Caco-2 (cell line): ENCODE measurements around the gene TPD52L1. TPM values are rescaled to one million over a fixed set of nuclear protein-coding genes. Genes with fewer than 3 reads are reported as not detected.

Experiments used
- BruUV-seq: library from RNA; stranded (reverse); fragments of 400-500 nt; replicated peaks from 2 replicates; lab custom pipeline; 2021; lab: Mats Ljungman, UMichigan
- CTCF ChIA-PET: fragments of 300-600 bp; sonication (Branson Sonifier 250); formaldehyde crosslinking; loops from one replicate; lab custom pipeline; 2022; ENCODE audit warnings: antibody characterized with exemption; lab: Charles Lee
- POLR2A ChIA-PET: fragments of 300-600 bp; sonication (Branson Sonifier 250); formaldehyde crosslinking; loops from one replicate; lab custom pipeline; 2022; ENCODE audit warnings: antibody characterized with exemption; lab: Charles Lee
- DNase-seq, 2 experiments: peaks; one replicate each; pipeline versions ENCODE4 v3.0.0 to v3.0.0-alpha.2; 2020 to 2022
- H3K27me3 ChIP-seq: replicated peaks from 2 replicates; pipeline ENCODE4 v1.6.0; 2011; ENCODE audit warnings: low read length; ENCODE audit not compliant: control insufficient read depth, insufficient read depth
- H3K36me3 ChIP-seq: 2 replicates; pipeline ENCODE4 v1.5.1; 2011; ENCODE audit warnings: low read length; ENCODE audit not compliant: control insufficient read depth, insufficient read depth
- H3K4me1 ChIP-seq: fragments of 250-450 bp; sonication (Bioruptor Pico); 2 replicates; pipeline ENCODE4 v1.5.1; 2020; ENCODE audit warnings: mild to moderate bottlenecking
- H3K4me3 ChIP-seq: 2 replicates; pipeline ENCODE4 v1.5.1; 2011; ENCODE audit warnings: low read depth, mild to moderate bottlenecking, control low read depth, low read length
- H3K9me3 ChIP-seq: fragments of 250-450 bp; sonication (Bioruptor Pico); 2 replicates; pipeline ENCODE4 v1.5.1; 2020; ENCODE audit warnings: mild to moderate bottlenecking, moderate library complexity
- H3K27ac Mint-ChIP-seq: one replicate; pipeline ENCODE4 v1.8.0; 2022; ENCODE audit warnings: mixed read lengths; ENCODE audit not compliant: unreplicated experiment
- H3K27me3 Mint-ChIP-seq: one replicate; pipeline ENCODE4 v1.8.0; 2022; ENCODE audit warnings: mixed read lengths; ENCODE audit not compliant: insufficient read depth, unreplicated experiment
- H3K36me3 Mint-ChIP-seq: one replicate; pipeline ENCODE4 v1.8.0; 2022; ENCODE audit warnings: mild to moderate bottlenecking, mixed read lengths; ENCODE audit not compliant: insufficient read depth, unreplicated experiment
- H3K4me1 Mint-ChIP-seq: one replicate; pipeline ENCODE4 v1.8.0; 2022; ENCODE audit warnings: low read depth, mixed read lengths; ENCODE audit not compliant: unreplicated experiment
- H3K4me3 Mint-ChIP-seq: one replicate; pipeline ENCODE4 v1.8.0; 2022; ENCODE audit warnings: mild to moderate bottlenecking, moderate library complexity, mixed read lengths; ENCODE audit not compliant: unreplicated experiment
- H3K9me3 Mint-ChIP-seq: one replicate; pipeline ENCODE4 v1.8.0; 2022; ENCODE audit warnings: mixed read lengths; ENCODE audit not compliant: unreplicated experiment
- intact Hi-C: fragments of 100-400 bp; cut with micrococcal nuclease; formaldehyde crosslinking; loops from one replicate; pipeline ENCODE4 v1.10.0; 2022; ENCODE audit not compliant: unreplicated experiment
- total RNA-seq: library from RNA; stranded (reverse); gene quantifications from 2 replicates; pipeline ENCODE4 v1.2.3, GENCODE V29; 2022
- TF ChIP-seq, protein P1 (sequence below), 2 experiments: fragments of 200-600 bp in 1 of 2; IDR thresholded peaks; 1 replicate in 1 of 2; 2 replicates in 1 of 2; pipeline versions ENCODE4 v1.5.1 to v1.8.0; 2011 to 2022; ENCODE audit warnings: antibody characterized with exemption in 1 of 2, control low read depth in 1 of 2, inconsistent platforms in 1 of 2, low read depth in 1 of 2, low read length in 1 of 2, mild to moderate bottlenecking in 1 of 2, moderate library complexity in 1 of 2; ENCODE audit not compliant: insufficient read depth in 1 of 2, severe bottlenecking in 1 of 2, unreplicated experiment in 1 of 2

TPD52L1 gene
- total RNA-seq, 1 experiment from 2014 or later = 83.9 TPM

DNA sequence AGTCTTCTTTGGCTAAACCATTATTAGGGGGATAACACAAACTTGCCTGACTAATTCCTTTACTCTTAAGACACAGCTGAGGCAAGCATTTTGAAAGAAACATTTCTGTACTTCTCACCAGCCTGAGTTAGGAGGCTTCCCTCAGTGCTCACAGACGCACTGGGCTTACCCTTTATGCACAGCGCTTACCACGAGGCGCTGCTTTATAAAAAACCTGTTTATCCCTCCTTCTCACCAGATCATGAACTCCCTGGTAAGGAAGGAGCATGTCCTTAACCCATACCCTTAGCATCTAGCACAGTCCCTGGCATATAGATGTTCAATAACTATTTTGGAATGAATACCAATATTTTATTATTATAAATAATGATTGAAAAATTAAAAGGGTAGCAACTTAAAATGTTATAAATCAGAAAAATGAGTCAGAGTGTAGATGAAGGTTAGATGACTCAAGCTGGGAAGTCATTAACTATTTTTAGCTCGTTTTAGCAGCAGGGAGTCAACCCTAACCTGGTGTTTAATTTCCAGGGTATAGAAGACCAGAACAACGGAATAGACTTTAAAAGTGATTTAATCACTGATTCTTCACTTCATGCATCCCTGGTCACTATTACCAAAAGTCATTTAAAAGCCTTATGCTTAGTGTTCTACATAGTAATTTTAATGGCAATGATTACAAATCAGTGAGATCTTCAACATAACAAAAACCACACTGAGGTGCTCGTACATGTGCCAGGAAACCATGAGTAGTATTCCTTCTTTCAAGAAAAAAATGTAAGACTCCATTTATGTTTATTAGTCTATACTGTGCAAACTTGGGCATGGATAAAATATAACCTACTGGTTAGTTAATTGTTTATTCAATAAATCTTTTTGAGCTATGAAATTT is 4.1 kb upstream of the TPD52L1 start:
- no peaks in the 10 kb centered on the region for H3K9me3 Mint-ChIP-seq
- Histone ChIP-seq H3K27me3 (no peaks in the 10 kb centered on the region), H3K36me3 (no peaks in the 10 kb centered on the region), H3K9me3 (no peaks in the 10 kb centered on the region), H3K4me1 (no peaks in the 10 kb centered on the region), H3K4me3 (no peak overlapping the region)
- no TSS peak for BruUV-seq
- DNase-seq = no peak
- no peaks in the 10 kb centered on the region for H3K4me1 Mint-ChIP-seq
- peaks cover 13% of the 10 kb centered on the region for H3K27me3 Mint-ChIP-seq
- TF ChIP-seq, protein P1, sequence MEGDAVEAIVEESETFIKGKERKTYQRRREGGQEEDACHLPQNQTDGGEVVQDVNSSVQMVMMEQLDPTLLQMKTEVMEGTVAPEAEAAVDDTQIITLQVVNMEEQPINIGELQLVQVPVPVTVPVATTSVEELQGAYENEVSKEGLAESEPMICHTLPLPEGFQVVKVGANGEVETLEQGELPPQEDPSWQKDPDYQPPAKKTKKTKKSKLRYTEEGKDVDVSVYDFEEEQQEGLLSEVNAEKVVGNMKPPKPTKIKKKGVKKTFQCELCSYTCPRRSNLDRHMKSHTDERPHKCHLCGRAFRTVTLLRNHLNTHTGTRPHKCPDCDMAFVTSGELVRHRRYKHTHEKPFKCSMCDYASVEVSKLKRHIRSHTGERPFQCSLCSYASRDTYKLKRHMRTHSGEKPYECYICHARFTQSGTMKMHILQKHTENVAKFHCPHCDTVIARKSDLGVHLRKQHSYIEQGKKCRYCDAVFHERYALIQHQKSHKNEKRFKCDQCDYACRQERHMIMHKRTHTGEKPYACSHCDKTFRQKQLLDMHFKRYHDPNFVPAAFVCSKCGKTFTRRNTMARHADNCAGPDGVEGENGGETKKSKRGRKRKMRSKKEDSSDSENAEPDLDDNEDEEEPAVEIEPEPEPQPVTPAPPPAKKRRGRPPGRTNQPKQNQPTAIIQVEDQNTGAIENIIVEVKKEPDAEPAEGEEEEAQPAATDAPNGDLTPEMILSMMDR (IDR thresholded peaks at IDR 0.05; ENCODE audit: insufficient read depth in 1 of 2, low read depth in 1 of 2, low read length in 1 of 2, severe bottlenecking in 1 of 2, unreplicated experiment in 1 of 2) = no peak
- ChIA-PET CTCF (no interaction called here), POLR2A (no interaction called here)
- no peaks in the 10 kb centered on the region for H3K36me3 Mint-ChIP-seq
- no peak overlapping the region for H3K4me3 Mint-ChIP-seq
- no peak overlapping the region for H3K27ac Mint-ChIP-seq
- intact Hi-C loops = loop anchor here (5.0 kb wide), 2 partner anchors 73 to 118 kb away; no protein-coding TSS in a partner anchor

DNA sequence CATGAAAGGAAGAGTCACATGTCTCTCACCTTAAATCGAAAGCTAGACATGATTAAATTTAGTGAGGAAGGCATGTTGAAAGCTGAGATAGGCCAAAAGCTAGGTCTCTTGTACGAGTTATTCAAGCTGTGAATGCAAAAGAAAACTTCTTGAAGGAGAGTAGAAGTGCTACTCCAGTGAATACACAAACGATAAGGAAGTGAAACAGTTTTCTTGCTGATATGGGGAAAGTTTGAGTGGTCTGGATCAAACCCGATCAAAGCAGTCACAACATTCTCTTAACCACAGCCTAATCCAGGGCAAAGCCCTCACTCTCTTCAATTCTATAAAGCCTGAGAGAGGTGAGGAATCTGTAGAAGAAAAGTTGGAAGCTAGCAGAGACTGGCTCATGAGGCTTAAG is 1.9 kb upstream of the TPD52L1 start:
- BruUV-seq = no TSS peak
- H3K4me1 Mint-ChIP-seq = no peaks in the 10 kb centered on the region
- Histone ChIP-seq H3K9me3 (no peaks in the 10 kb centered on the region), H3K36me3 (no peaks in the 10 kb centered on the region), H3K4me3 (no peak overlapping the region), H3K27me3 (no peaks in the 10 kb centered on the region), H3K4me1 (no peaks in the 10 kb centered on the region)
- H3K4me3 Mint-ChIP-seq = no peak overlapping the region
- CTCF ChIA-PET = no interaction called here
- POLR2A ChIA-PET = interaction anchor here (0.5 kb wide), 2 partner anchors 50 to 90 kb away, joined by 3 read pairs; no protein-coding TSS in a partner anchor
- DNase-seq = no peak
- no peaks in the 10 kb centered on the region for H3K9me3 Mint-ChIP-seq
- H3K27me3 Mint-ChIP-seq = peaks cover 8% of the 10 kb centered on the region
- H3K27ac Mint-ChIP-seq = no peak overlapping the region
- intact Hi-C loops = loop anchor here (2.0 to 5.0 kb wide), 5 partner anchors 41 to 617 kb away; partner anchors contain the start of gene HDDC2
- TF ChIP-seq, protein P1 (IDR thresholded peaks at IDR 0.05; ENCODE audit: insufficient read depth in 1 of 2, low read depth in 1 of 2, low read length in 1 of 2, severe bottlenecking in 1 of 2, unreplicated experiment in 1 of 2) = no peak
- no peaks in the 10 kb centered on the region for H3K36me3 Mint-ChIP-seq

DNA sequence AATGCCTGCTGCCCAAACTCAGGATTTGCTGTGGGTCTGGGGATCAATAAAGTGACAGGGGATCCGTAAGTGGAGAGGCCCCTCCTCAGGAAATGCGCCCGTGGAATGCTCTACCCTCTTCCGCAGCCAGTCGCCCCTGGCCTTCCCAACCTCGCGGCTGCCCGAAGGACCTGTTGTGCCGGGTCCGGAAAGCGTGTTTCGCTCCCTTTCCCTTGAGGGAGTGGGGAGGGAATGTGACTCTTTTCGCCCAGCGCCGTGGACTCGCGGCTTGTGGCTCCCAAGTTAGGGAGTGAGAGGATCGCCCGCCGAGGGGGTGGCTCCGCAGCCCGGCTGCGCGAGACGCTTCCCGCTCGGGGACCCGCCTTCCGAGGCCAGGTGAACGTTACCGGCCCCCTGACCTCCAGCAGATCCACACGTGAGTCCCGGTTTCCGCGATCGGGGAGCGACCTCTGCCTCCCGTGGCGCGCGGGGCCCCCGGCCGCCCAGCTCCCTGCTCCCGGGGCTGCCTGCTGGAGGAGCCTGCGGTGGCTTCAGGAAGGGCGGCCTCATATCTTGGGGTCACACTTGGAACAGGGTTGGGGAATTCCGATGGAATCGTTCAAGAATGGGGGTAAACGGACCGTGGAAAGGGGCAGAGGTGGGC is 666 bp downstream of the TPD52L1 start:
- H3K36me3 ChIP-seq = no peaks in the 10 kb centered on the region
- POLR2A ChIA-PET = interaction anchor here (1.1 kb wide), 1 partner anchor 48 kb away, joined by 4 read pairs; no protein-coding TSS in a partner anchor
- Mint-ChIP-seq H3K27ac (peak overlapping the region; percentile 42), H3K9me3 (no peaks in the 10 kb centered on the region), H3K4me3 (peak overlapping the region; percentile 81), H3K27me3 (peaks cover 3% of the 10 kb centered on the region), H3K36me3 (no peaks in the 10 kb centered on the region), H3K4me1 (peaks cover 6% of the 10 kb centered on the region)
- TF ChIP-seq, protein P1 (IDR thresholded peaks at IDR 0.05; ENCODE audit: insufficient read depth in 1 of 2, low read depth in 1 of 2, low read length in 1 of 2, severe bottlenecking in 1 of 2, unreplicated experiment in 1 of 2) = no peak
- H3K4me1 ChIP-seq = no peaks in the 10 kb centered on the region
- no peaks in the 10 kb centered on the region for H3K9me3 ChIP-seq
- CTCF ChIA-PET = interaction anchor here (0.9 to 1.5 kb wide), 6 partner anchors 9 to 284 kb away, joined by 3 to 5 read pairs (median 4); no protein-coding TSS in a partner anchor
- H3K27me3 ChIP-seq = no peaks in the 10 kb centered on the region
- no TSS peak for BruUV-seq
- intact Hi-C loops = loop anchor here (2.0 to 5.0 kb wide), 3 partner anchors 49 to 113 kb away; no protein-coding TSS in a partner anchor
- DNase-seq = peak; percentile 30 to 34
- H3K4me3 ChIP-seq = peak overlapping the region; percentile 78
